GM13977 (cell line): Measurements from ENCODE around the gene IGSF21.

Experiments
- DNase-seq: peaks from one replicate; pipeline ENCODE4 v3.0.0; 2012; ENCODE audit warnings: low spot score
- in situ Hi-C: fragments of 300-500 bp; cut with MboI; formaldehyde crosslinking; loops from one replicate; pipeline ENCODE4 v1.12.0; 2022; ENCODE audit warnings: low sequenced_read_pairs, low pct_unique_long_range_greater_than_20kb, mixed read lengths, inconsistent platforms; ENCODE audit not compliant: unreplicated experiment
- TF ChIP-seq, protein P1 (sequence below): IDR thresholded peaks from 2 replicates; pipeline ENCODE4 v1.5.1; 2012; ENCODE audit warnings: mild to moderate bottlenecking, control low read depth; ENCODE audit not compliant: insufficient read depth; ENCODE audit errors: extremely low read depth, missing control alignments

Gene IGSF21

DNA sequence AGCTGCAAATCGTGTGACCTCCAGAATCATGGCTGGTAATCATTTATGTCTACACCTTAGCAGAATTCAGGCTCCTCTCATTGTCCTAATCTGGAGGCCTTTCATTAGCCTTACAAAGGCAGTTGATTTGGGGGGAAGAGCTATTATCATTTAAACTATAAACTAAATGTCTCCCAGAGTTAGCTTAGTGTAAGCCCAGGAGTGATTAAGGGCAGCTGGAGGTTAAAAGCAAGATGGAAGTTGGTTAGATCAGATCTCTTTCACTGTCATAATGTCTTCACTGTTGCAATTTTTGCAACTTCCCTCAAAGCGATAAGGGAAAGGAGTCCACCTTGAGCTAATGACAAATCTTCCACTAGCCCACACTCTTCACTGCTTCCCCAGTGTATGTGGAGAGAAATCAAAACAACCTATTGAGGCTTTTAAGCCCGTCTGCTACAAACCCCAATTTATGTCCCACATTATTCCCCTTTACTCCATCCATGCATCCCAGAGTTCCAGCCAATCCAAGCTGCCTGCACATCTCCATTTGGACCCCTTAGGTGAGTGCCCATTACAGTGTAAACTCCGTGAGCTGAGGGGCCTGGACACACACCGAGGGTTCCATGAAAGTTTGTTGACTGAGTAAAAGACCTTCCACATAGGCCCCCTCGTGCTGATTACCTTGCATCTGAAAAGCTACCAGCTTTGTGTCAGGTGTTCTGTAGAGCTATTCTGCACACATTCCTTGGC is 311.7 kb downstream of the IGSF21 start:
- TF ChIP-seq, protein P1, sequence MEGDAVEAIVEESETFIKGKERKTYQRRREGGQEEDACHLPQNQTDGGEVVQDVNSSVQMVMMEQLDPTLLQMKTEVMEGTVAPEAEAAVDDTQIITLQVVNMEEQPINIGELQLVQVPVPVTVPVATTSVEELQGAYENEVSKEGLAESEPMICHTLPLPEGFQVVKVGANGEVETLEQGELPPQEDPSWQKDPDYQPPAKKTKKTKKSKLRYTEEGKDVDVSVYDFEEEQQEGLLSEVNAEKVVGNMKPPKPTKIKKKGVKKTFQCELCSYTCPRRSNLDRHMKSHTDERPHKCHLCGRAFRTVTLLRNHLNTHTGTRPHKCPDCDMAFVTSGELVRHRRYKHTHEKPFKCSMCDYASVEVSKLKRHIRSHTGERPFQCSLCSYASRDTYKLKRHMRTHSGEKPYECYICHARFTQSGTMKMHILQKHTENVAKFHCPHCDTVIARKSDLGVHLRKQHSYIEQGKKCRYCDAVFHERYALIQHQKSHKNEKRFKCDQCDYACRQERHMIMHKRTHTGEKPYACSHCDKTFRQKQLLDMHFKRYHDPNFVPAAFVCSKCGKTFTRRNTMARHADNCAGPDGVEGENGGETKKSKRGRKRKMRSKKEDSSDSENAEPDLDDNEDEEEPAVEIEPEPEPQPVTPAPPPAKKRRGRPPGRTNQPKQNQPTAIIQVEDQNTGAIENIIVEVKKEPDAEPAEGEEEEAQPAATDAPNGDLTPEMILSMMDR: no peak
- in situ Hi-C loops: no loop called here
- DNase-seq: no peak

DNA sequence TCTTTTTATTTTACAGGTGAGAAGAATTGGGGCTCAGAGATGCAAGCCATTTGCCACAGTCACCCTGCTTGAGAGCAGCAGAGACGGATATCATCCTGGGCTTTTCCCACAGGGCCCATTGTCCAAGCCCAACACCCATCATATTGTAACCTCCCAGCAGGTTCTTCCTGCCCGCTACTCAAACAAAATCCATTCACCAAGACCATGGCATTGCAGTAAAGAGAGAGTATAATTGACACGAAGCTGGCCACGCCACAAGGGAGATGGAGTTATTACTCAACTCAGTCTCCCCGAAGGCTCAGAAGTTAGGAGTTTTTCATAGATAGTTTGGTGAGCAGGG is 312.2 kb downstream of the IGSF21 start:
- DNase-seq: no peak
- in situ Hi-C loops: no loop called here
- TF ChIP-seq, protein P1: no peak

DNA sequence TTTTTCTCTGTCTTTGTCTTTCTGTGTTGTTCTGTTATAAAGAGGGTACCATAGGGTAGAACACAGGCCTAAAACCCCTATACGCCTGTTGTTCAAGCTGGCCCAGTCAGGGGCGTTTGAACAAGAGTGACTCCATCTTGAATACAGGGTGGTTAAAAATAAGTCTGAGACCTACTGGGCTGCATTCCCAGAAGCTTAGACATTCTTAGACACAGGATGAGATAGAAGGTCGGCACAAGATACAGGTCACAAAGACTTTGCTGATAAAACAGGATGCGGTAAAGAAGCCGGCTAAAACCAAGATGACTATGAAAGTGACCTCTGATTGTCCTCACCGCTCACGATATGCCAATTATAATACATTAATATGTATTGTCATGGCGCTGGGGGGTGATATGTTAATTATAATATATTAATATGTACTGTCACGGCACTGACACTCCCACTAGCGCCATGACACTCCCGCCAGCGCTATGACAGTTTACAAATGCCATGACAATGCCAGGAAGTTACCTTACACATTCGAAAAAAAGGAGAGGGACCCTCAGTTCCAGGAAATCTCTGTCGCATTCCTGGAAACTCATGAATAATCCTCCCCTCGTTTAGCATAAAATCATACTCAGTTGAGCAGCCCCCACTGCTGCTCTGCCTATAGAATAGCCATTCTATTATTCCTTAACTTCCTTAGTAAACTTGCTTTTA is 314.6 kb downstream of the IGSF21 start:
- TF ChIP-seq, protein P1: no peak
- in situ Hi-C loops: no loop called here
- DNase-seq: no peak

DNA sequence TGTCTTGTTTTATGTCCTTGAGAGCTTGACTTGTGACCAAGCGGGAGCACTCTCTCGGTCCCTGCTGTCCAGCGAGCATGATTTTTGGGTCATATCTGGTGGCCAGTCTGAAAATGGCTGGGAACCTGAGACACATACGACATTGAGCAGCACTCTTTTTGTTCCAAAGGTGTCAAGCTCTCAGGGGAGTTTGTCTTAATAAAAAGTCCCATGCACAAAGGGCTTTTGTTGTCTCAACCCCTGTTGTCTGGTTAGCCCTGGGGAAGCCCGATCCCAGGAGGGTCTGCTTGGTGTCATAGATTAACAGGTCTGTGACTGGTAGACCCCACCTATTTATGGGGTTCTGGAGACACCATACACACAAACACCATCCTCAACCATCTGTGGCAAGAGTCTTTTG is 315.4 kb downstream of the IGSF21 start:
- in situ Hi-C loops: no loop called here
- DNase-seq: no peak
- TF ChIP-seq, protein P1: no peak

DNA sequence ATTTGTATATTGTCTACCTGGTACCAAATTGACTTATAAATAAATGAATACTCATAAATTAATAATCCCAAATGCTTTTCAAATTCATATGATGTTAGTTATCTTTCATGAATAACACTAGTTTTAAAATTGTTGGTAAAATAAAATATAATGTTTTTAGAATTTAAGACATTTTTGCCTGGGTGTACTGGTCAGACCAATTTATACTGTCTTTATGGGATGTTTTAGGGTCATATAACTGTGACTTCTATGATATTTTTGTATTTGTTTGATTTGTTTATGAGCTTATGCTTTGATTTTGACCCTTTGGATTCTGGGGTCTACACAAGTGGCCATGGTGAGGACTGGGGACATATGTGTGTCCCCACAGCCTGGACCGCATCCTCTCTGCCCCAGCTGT is 319.0 kb downstream of the IGSF21 start:
- TF ChIP-seq, protein P1: no peak
- DNase-seq: no peak
- in situ Hi-C loops: no loop called here
